Fibroblast of skin of scalp (primary cell): ENCODE results near the gene SLCO2B1.

Experiments used
- DNase-seq: peaks from one replicate; pipeline ENCODE4 v3.0.0-alpha.2; 2013

The SLCO2B1 gene

GRCh38 chr11:75162954-75163353 is 12.0 kb downstream of the SLCO2B1 start:
- no peak for DNase-seq

GRCh38 chr11:75163921-75164849 is 13.3 kb downstream of the SLCO2B1 start:
- DNase-seq = no peak

GRCh38 chr11:75165721-75166120 is 14.8 kb downstream of the SLCO2B1 start:
- no peak for DNase-seq

GRCh38 chr11:75166791-75167190 is 15.9 kb downstream of the SLCO2B1 start:
- no peak for DNase-seq

GRCh38 chr11:75167617-75168016 is 16.7 kb downstream of the SLCO2B1 start:
- DNase-seq = no peak

GRCh38 chr11:75169101-75169885 is 18.4 kb downstream of the SLCO2B1 start:
- no peak for DNase-seq

GRCh38 chr11:75170516-75171201 is 19.8 kb downstream of the SLCO2B1 start:
- no peak for DNase-seq

- no peak for DNase-seq
Observed at GRCh38 chr11:75173336-75173735, 22.4 kb downstream of the SLCO2B1 start.

GRCh38 chr11:75174781-75175370 is 24.0 kb downstream of the SLCO2B1 start:
- DNase-seq = no peak

- DNase-seq = no peak
Observed at GRCh38 chr11:75182664-75183063, 31.8 kb downstream of the SLCO2B1 start.

- DNase-seq = no peak
Observed at GRCh38 chr11:75184051-75184450, 33.1 kb downstream of the SLCO2B1 start.

- no peak for DNase-seq
Observed at GRCh38 chr11:75184757-75185425, 34.0 kb downstream of the SLCO2B1 start.

GRCh38 chr11:75185866-75186265 is 35.0 kb downstream of the SLCO2B1 start:
- no peak for DNase-seq

- no peak for DNase-seq
Observed at GRCh38 chr11:75186999-75187398, 36.1 kb downstream of the SLCO2B1 start.

- DNase-seq = no peak
Observed at GRCh38 chr11:75188671-75189070, 37.8 kb downstream of the SLCO2B1 start.

- no peak for DNase-seq
Observed at GRCh38 chr11:75189108-75189507, 38.2 kb downstream of the SLCO2B1 start.

- no peak for DNase-seq
Observed at GRCh38 chr11:75189911-75190310, 39.0 kb downstream of the SLCO2B1 start.

GRCh38 chr11:75190652-75191329 is 39.9 kb downstream of the SLCO2B1 start:
- DNase-seq = no peak

GRCh38 chr11:75191330-75191717 is 40.4 kb downstream of the SLCO2B1 start:
- DNase-seq = no peak

GRCh38 chr11:75193271-75193670 is 42.4 kb downstream of the SLCO2B1 start:
- no peak for DNase-seq

GRCh38 chr11:75193711-75194110 is 42.8 kb downstream of the SLCO2B1 start:
- no peak for DNase-seq
